ENCODE measurements around the gene PILRB.
"Not testable (repeated sequence)": the region's sequence is repeated elsewhere in the genome, so short reads cannot be mapped to it uniquely, and the experiment has no call there.

The PILRB gene

GRCh38 chr7:100352984-100353684 is 4.8 kb upstream of the PILRB start:
- in situ Hi-C loops (cut with HindIII; ENCODE audit: low pct_ligation_motif_present, low pct_unique_long_range_greater_than_20kb, low sequenced_read_pairs): no loop called here
- no peak for DNase-seq

DNA sequence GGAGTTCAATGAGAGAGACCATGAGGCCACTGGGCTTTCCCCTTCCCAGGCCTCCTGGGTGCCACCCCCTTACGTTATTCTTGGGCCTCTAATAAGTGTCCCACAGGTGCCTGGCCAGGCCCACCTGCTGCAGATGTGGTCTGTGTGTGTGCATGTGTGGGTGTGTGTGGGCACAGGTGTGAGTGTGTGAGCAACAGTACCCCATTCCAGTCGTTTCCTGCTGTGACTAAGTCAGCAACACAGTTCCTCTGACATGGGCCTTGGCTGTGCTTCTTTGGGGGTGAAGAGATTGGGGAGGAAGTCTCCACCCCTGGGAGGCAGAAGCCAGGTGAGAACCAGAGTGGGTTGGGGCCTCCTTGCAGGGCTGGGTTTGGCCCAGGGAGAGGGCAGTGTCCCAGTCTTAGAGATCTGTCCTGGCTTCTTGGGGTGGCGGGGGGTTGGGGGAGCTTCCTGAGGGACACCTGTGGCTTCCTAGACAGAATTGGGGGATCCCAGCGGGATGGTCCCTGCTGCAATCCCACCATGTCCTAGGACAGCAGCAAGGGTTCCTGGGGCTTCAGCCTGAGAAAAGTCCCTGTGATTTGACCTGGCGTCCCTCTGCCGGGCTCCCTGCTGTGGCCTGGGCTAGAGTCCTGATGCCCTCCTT is 4.1 kb upstream of the PILRB start:
- in situ Hi-C loops (cut with HindIII; ENCODE audit: low pct_ligation_motif_present, low pct_unique_long_range_greater_than_20kb, low sequenced_read_pairs): no loop called here
- DNase-seq: no peak

- in situ Hi-C loops (cut with HindIII; ENCODE audit: low pct_ligation_motif_present, low pct_unique_long_range_greater_than_20kb, low sequenced_read_pairs): no loop called here
- no peak for DNase-seq
Measured at GRCh38 chr7:100356416-100357068, 1.4 kb upstream of the PILRB start.

DNA sequence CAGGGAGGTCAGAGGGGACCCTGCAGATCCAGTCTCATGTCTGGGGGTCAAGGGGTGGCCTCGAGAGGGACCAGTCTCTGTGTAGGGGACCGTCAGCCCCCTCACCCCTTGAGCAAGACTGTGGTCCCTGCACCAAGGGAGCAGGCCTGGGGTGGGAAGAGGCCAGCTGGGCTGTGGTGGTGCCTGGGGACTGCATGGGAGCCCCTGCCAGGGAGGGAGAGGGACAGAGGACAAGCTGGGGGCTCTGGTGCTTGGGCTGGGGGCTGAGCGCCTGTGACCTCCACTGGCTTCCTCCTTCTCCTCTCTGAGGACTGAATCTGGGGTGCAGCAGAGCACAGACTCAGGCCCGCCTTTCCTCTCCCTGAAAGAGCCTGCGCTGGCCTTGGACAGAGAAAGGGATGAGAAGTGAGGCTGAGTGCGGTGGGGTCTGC is 771 bp upstream of the PILRB start:
- in situ Hi-C loops (cut with HindIII; ENCODE audit: low pct_ligation_motif_present, low pct_unique_long_range_greater_than_20kb, low sequenced_read_pairs): no loop called here
- DNase-seq: no peak

DNA sequence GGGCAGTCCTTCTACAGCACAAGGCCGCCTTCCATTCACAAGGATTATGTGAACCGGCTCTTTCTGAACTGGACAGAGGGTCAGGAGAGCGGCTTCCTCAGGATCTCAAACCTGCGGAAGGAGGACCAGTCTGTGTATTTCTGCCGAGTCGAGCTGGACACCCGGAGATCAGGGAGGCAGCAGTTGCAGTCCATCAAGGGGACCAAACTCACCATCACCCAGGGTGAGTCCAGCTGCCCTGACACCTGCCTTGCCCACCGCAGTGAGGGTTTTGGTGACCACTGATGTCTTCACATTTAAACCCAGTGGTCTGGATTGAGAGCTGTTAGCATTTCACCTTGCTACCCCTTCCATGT is 918 bp downstream of the PILRB start:
- no peak for DNase-seq
- in situ Hi-C loops (cut with HindIII; ENCODE audit: low pct_ligation_motif_present, low pct_unique_long_range_greater_than_20kb, low sequenced_read_pairs): no loop called here

- DNase-seq: no peak
- in situ Hi-C loops (cut with HindIII; ENCODE audit: low pct_ligation_motif_present, low pct_unique_long_range_greater_than_20kb, low sequenced_read_pairs): no loop called here
Measured at GRCh38 chr7:100360135-100360854, 2.4 kb downstream of the PILRB start.

DNA sequence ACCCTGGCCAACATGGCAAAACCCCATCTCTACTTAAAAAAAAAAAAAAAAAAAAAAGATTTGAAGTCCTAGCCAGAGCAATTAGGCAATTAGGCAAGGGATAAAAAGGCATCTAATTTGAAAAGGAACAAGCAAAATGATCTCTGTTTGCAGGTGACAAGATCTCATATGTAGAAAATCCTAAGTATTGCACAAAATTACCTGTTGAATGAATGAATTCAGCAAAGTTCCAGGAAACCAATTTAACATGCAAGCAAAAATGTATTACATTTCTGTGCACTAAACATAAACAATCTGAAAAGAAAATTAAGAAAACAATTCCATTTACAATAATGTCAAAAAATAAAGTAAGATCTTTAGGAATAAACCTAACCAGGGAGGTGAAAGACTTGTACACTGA is 5.2 kb downstream of the PILRB start:
- in situ Hi-C loops (cut with HindIII; ENCODE audit: low pct_ligation_motif_present, low pct_unique_long_range_greater_than_20kb, low sequenced_read_pairs): no loop called here
- no peak for DNase-seq

GRCh38 chr7:100363797-100364196 is 5.9 kb downstream of the PILRB start:
- in situ Hi-C loops (cut with HindIII; ENCODE audit: low pct_ligation_motif_present, low pct_unique_long_range_greater_than_20kb, low sequenced_read_pairs): not testable (repeated sequence)

DNA sequence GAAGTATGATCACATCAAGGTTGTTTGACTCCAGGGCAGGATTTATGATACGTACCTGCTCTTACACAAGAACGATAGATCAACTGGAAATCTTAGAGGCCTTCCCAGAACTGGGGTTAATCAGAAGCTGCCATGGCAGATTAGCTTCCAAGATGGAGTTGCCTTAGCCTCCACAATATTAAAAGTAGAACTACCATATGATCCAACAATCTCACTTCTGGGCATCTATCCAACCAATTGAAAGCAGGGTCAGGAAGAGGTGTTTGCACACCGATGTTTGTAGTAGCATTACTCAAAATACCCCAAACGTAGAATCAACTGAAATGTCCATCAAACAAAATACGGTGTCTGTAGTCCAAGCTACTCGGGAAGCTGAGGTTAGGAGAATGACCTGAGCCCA is 6.6 kb downstream of the PILRB start:
- DNase-seq: no peak
- in situ Hi-C loops (cut with HindIII; ENCODE audit: low pct_ligation_motif_present, low pct_unique_long_range_greater_than_20kb, low sequenced_read_pairs): no loop called here

More at GRCh38 chr7:100363797-100364196, 5.9 kb downstream of the PILRB start:
- DNase-seq: not testable (repeated sequence)

- DNase-seq; in situ Hi-C loops (cut with HindIII; ENCODE audit: low pct_ligation_motif_present, low pct_unique_long_range_greater_than_20kb, low sequenced_read_pairs): not testable (repeated sequence)
Measured at GRCh38 chr7:100365998-100366367, 8.1 kb downstream of the PILRB start.

DNA sequence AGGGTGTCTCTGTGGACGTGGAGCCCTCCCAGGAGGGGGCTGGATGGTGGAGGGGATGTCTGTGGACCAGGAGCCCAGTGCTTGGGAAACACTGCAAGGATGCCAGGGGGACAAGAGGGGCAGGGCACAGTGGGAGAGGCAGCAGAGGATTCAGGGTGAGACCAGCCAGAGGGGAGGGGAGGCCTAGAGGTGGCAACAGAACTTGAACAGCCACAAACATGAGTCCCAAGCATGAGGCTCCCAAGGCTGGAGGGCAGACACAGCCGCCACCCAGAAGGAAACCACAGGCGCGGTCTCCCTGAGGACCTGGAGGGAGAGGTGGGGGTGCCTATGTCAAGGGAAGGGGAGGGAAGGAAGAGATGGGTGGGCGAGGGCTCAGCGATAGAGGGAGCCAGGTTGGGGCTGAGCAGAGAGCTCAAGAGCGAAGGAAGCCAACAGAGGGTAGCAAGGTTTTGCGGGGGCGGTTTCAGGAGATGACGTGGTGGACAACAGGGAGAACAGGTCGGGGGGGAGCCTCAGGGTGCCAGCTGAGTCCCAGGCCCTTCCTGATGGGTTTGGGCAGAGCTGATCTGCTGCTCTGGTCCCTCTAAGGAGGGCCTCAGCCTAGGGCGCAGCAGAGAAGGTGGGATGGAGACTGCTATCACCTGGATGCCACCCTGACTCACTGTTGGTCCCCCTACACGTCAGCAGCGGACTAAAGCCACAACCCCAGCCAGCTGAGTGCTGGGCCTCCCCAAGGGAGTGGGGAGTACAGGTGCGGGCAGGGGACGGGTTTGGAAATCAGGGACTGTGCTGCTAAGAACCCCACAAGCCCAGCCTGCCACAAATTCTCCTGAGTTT is 8.7 kb downstream of the PILRB start:
- in situ Hi-C loops (cut with HindIII; ENCODE audit: low pct_ligation_motif_present, low pct_unique_long_range_greater_than_20kb, low sequenced_read_pairs): no loop called here

DNA sequence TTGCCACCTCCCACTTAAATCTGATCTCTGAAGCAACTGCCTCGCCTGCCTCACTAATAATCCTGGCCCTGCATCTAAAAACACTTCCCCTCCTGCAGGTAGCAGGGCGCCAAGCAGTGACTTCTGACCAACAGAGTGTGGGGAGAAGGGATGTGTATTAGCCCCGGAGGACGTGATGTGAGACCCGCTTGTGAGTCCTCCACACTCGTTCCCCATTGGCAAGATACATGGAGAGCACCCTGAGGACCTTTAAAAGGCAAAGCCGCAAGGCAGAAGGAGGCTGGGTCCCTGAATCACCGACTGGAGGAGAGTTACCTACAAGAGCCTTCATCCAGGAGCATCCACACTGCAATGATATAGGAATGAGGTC is 9.3 kb downstream of the PILRB start:
- no peak for DNase-seq
- in situ Hi-C loops (cut with HindIII; ENCODE audit: low pct_ligation_motif_present, low pct_unique_long_range_greater_than_20kb, low sequenced_read_pairs): no loop called here

More for the DNA sequence above, 8.7 kb downstream of the PILRB start:
- no peak for DNase-seq

- in situ Hi-C loops (cut with HindIII; ENCODE audit: low pct_ligation_motif_present, low pct_unique_long_range_greater_than_20kb, low sequenced_read_pairs): no loop called here
- DNase-seq: no peak
Measured at GRCh38 chr7:100367676-100368613, 10.0 kb downstream of the PILRB start.

DNA sequence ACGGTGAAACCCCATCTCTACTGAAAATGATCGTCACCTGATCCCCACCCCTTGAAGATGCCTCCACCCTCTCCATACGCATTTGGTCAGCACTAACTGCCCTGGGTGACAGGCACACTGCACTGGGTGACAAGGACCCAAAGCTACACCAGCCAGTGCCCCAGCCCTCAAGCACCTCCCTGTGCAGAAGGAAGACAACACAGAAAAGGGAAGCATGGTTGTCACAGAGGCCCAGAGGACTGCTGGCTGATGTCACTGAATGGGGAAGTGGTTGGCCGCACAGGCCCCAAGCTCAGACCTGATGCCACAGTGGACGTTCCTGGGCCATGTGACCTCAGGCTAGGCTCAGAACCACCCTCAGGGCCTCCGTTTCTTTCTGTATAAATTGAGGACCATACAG is 11.2 kb downstream of the PILRB start:
- in situ Hi-C loops (cut with HindIII; ENCODE audit: low pct_ligation_motif_present, low pct_unique_long_range_greater_than_20kb, low sequenced_read_pairs): no loop called here
- no peak for DNase-seq

GRCh38 chr7:100370303-100370702 is 12.4 kb downstream of the PILRB start:
- no peak for DNase-seq
- in situ Hi-C loops (cut with HindIII; ENCODE audit: low pct_ligation_motif_present, low pct_unique_long_range_greater_than_20kb, low sequenced_read_pairs): no loop called here

- DNase-seq: no peak
- in situ Hi-C loops (cut with HindIII; ENCODE audit: low pct_ligation_motif_present, low pct_unique_long_range_greater_than_20kb, low sequenced_read_pairs): no loop called here
Measured at GRCh38 chr7:100370746-100371145, 12.8 kb downstream of the PILRB start.

DNA sequence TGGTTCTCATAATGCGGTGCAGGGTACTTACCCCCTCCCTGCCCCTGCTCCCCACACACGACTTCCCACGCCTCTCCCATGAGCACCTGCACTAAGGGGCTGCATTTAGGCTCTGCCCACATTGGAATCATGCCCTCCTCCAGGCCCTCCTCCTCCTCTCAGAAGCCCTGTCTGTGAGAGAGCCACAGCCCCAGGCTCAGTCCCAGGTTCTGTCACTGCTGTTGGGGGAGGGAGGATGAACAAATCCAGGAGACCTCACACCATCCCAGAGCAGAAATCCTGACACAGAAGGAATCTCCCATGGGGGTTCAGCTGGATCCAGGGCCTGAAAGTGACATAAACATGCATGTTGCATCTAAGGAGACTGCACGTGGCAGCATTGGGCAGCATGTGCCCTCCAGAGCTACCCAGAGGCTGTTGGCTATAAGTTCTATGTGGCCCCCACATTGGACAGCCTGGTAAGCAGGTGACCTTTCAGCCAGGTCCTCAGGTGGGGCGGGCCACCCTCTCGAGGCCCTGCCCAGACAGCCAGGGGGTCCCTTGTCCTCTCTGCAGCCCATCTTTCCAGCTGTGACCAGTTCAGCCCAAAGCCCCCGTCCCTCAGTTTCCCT is 13.7 kb downstream of the PILRB start:
- in situ Hi-C loops (cut with HindIII; ENCODE audit: low pct_ligation_motif_present, low pct_unique_long_range_greater_than_20kb, low sequenced_read_pairs): no loop called here
- DNase-seq: no peak
